OCI-LY7 (cell line): ENCODE results near the gene LTBP2. TPM values are rescaled to one million over a fixed set of nuclear protein-coding genes. Genes with fewer than 3 reads are reported as not detected.

Experiments
- BruUV-seq: library from RNA; stranded (reverse); fragments of 400-500 nt; replicated peaks from 2 replicates; lab custom pipeline; 2021; lab: Mats Ljungman, UMichigan
- CTCF ChIA-PET: fragments of 300-600 bp; sonication (Branson Sonifier 250); formaldehyde crosslinking; loops from one replicate; lab custom pipeline; 2022; ENCODE audit warnings: antibody characterized with exemption; ENCODE audit not compliant: unreplicated experiment; lab: Charles Lee
- POLR2A ChIA-PET: fragments of 300-600 bp; sonication (Branson Sonifier 250); formaldehyde crosslinking; loops from one replicate; lab custom pipeline; 2022; ENCODE audit warnings: antibody characterized with exemption; lab: Charles Lee
- DNase-seq: peaks from one replicate; pipeline ENCODE4 v3.0.0-alpha.2; 2015; ENCODE audit warnings: low spot score
- H2AFZ ChIP-seq: fragments of 200-600 bp; sonication (generic), shearing (Covaris generic); 2 replicates; pipeline ENCODE4 v1.6.1; 2014; ENCODE audit warnings: mild to moderate bottlenecking, antibody characterized with exemption, low read length, moderate library complexity
- H3K27ac ChIP-seq: fragments of 200-600 bp; sonication (generic); 2 replicates; pipeline ENCODE4 v1.5.1; 2014; ENCODE audit warnings: mixed run types, low read depth, mild to moderate bottlenecking, moderate library complexity, low read length, inconsistent platforms; ENCODE audit not compliant: poor library complexity, severe bottlenecking
- H3K36me3 ChIP-seq: fragments of 200-600 bp; sonication (generic); 2 replicates; pipeline ENCODE4 v1.6.1; 2014; ENCODE audit warnings: mild to moderate bottlenecking, antibody characterized with exemption, low read length, moderate library complexity, mixed read lengths; ENCODE audit not compliant: insufficient read depth
- H3K4me1 ChIP-seq: fragments of 200-600 bp; sonication (generic); 2 replicates; pipeline ENCODE4 v1.5.1; 2014; ENCODE audit warnings: mild to moderate bottlenecking, low read length; ENCODE audit not compliant: insufficient read depth, poor library complexity, severe bottlenecking
- H3K4me2 ChIP-seq: fragments of 200-600 bp; sonication (generic); 2 replicates; pipeline ENCODE4 v1.6.1; 2014; ENCODE audit warnings: mild to moderate bottlenecking, low read length
- H3K4me3 ChIP-seq: fragments of 200-600 bp; sonication (generic); 2 replicates; pipeline ENCODE4 v1.5.1; 2014; ENCODE audit warnings: mild to moderate bottlenecking, low read depth, low read length; ENCODE audit not compliant: poor library complexity, severe bottlenecking
- H3K79me2 ChIP-seq: fragments of 200-600 bp; sonication (generic); 2 replicates; pipeline ENCODE4 v1.6.1; 2016; ENCODE audit warnings: low read depth, mild to moderate bottlenecking, low read length, moderate library complexity, mixed read lengths; ENCODE audit not compliant: insufficient read depth
- H3K9me2 ChIP-seq: fragments of 200-600 bp; sonication (generic); 2 replicates; pipeline ENCODE4 v1.6.1; 2016; ENCODE audit warnings: mild to moderate bottlenecking, low read length, mixed read lengths; ENCODE audit not compliant: insufficient read depth
- H3K9me3 ChIP-seq: fragments of 200-600 bp; sonication (generic); 2 replicates; pipeline ENCODE4 v1.6.1; 2014; ENCODE audit warnings: mild to moderate bottlenecking, mixed run types, low read length, mixed read lengths
- H4K20me1 ChIP-seq: fragments of 200-600 bp; sonication (generic); 2 replicates; pipeline ENCODE4 v1.6.1; 2014; ENCODE audit warnings: mild to moderate bottlenecking, antibody characterized with exemption, low read length, moderate library complexity, mixed read lengths; ENCODE audit not compliant: insufficient read depth
- EZH2phosphoT487 ChIP-seq: fragments of 200-600 bp; sonication (generic); IDR thresholded peaks from 2 replicates; pipeline ENCODE4 v1.6.1; 2018; ENCODE audit warnings: low read depth, borderline replicate concordance, mild to moderate bottlenecking, mixed run types, antibody characterized with exemption, low read length, moderate library complexity, mixed read lengths
- intact Hi-C: fragments of 100-400 bp; cut with micrococcal nuclease; formaldehyde crosslinking; loops from one replicate; pipeline ENCODE4 v1.10.0; 2022; ENCODE audit not compliant: unreplicated experiment
- total RNA-seq, 2 experiments: library from RNA; depleted of rRNA in 1 of 2; stranded (reverse); fragments of >200 nt in 1 of 2; shearing (Covaris generic) in 1 of 2; gene quantifications; 2 replicates each; pipeline ENCODE4 v1.2.3, GENCODE V29; 2014 to 2022
- TF ChIP-seq, protein P1 (sequence below): fragments of 200-600 bp; sonication (generic); conservative IDR thresholded peaks from 2 replicates; pipeline ENCODE4 v1.5.1; 2014; ENCODE audit warnings: mild to moderate bottlenecking, antibody characterized with exemption, low read length, moderate library complexity, mixed read lengths

The LTBP2 gene
- total RNA-seq, 2 experiments from 2014 or later, result 0.15 to 0.25 TPM

DNA sequence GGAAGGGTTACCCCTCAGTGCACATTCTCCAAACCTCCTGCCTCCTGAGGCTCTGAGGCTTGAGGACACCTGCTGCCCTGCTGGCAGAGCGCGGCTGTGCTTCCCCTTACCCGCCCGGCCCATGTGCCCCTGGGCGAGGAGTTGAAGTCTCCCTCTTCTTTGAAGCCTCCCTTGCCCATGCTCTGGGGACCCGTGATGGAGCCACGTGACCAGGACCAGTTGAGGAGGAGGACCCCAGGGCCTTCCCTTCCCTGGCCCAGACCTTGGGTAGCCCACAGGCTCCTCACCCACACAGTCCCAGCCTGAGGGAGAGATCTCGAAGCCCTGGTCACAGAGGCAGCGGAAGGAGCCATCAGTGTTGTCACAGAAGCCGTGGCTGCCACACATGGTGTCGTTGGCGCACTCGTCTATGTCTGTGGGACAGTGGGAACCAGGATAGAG lies 105.6 kb downstream of the LTBP2 start:
- no peaks in the 10 kb centered on the region for H3K9me2 ChIP-seq
- H2AFZ ChIP-seq, result no peak overlapping the region
- H3K4me3 ChIP-seq, result no peak overlapping the region
- TF ChIP-seq, protein P1, sequence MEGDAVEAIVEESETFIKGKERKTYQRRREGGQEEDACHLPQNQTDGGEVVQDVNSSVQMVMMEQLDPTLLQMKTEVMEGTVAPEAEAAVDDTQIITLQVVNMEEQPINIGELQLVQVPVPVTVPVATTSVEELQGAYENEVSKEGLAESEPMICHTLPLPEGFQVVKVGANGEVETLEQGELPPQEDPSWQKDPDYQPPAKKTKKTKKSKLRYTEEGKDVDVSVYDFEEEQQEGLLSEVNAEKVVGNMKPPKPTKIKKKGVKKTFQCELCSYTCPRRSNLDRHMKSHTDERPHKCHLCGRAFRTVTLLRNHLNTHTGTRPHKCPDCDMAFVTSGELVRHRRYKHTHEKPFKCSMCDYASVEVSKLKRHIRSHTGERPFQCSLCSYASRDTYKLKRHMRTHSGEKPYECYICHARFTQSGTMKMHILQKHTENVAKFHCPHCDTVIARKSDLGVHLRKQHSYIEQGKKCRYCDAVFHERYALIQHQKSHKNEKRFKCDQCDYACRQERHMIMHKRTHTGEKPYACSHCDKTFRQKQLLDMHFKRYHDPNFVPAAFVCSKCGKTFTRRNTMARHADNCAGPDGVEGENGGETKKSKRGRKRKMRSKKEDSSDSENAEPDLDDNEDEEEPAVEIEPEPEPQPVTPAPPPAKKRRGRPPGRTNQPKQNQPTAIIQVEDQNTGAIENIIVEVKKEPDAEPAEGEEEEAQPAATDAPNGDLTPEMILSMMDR, result no peak
- no peak for TF ChIP-seq EZH2phosphoT487
- no peak overlapping the region for H3K27ac ChIP-seq
- no peaks in the 10 kb centered on the region for H3K9me3 ChIP-seq
- no peaks in the 10 kb centered on the region for H3K79me2 ChIP-seq
- H3K36me3 ChIP-seq, result no peaks in the 10 kb centered on the region
- DNase-seq, result peak; percentile 66
- CTCF ChIA-PET, result no interaction called here
- peak overlapping the region; percentile 13; the same call in 1 of the 2 replicates for H3K4me2 ChIP-seq
- no peaks in the 10 kb centered on the region for H4K20me1 ChIP-seq
- POLR2A ChIA-PET, result no interaction called here
- intact Hi-C loops, result no loop called here
- no TSS peak for BruUV-seq
- peaks cover 9% of the 10 kb centered on the region for H3K4me1 ChIP-seq

DNA sequence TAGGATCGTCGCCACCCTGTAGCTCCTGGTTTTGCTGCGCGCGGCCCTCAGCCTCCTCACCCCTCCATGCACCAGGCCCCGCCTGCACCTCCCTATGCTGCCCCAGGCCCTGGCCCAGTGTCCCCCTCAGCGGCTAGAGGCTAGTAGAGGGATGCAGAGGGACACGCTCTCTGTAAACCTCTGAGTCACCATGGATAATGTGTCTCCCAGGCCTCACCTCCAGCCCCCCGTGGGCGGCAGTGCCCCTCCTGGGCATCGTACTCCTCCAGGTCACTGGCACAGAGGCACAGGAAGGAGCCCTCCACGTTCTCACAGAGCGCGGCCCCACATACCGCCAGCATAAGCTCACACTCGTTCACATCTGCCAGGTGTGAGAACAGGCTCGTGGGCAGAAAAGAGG lies 106.2 kb downstream of the LTBP2 start:
- H3K27ac ChIP-seq, result no peak overlapping the region
- CTCF ChIA-PET, result interaction anchor here (0.7 kb wide), 1 partner anchor 116 kb away, joined by 6 read pairs; no protein-coding TSS in a partner anchor
- intact Hi-C loops, result no loop called here

More for the DNA sequence above, 106.2 kb downstream of the LTBP2 start:
- Histone ChIP-seq H3K36me3 (no peaks in the 10 kb centered on the region), H3K9me3 (no peaks in the 10 kb centered on the region), H3K4me3 (no peak overlapping the region), H2AFZ (no peak overlapping the region), H3K4me2 (peak overlapping the region; percentile 13; the same call in 1 of the 2 replicates), H4K20me1 (no peaks in the 10 kb centered on the region), H3K9me2 (no peaks in the 10 kb centered on the region), H3K79me2 (no peaks in the 10 kb centered on the region), H3K4me1 (peaks cover 9% of the 10 kb centered on the region)
- DNase-seq, result peak; percentile 22
- POLR2A ChIA-PET, result interaction anchor here (0.6 kb wide), 1 partner anchor 104 kb away, joined by 3 read pairs; no protein-coding TSS in a partner anchor
- no peak for TF ChIP-seq EZH2phosphoT487
- TF ChIP-seq, protein P1, result no peak
- no TSS peak for BruUV-seq
